Measurements from ENCODE around the gene VPS39.

GRCh38 chr15:42136513-42136912 lies 71.6 kb downstream of the VPS39 start:
- TF ChIP-seq CTCF (IDR thresholded peaks at IDR 0.05; ENCODE audit: low read depth, low read length) (no peak), EZH2phosphoT487 (IDR thresholded peaks at IDR 0.05; ENCODE audit: low read depth) (no peak)
